Subcutaneous abdominal adipose tissue (tissue), 5 donors: Measurements from ENCODE around the gene THRAP3.
A peak's percentile ranks its signal among the peaks of the same experiment; 100 is the strongest.
"Not testable (repeated sequence)": the region's sequence is repeated elsewhere in the genome, so short reads cannot be mapped to it uniquely, and the experiment has no call there.

Experiments used
- H3K27ac ChIP-seq: one replicate; pipeline ENCODE4 v1.7.0; 2013; ENCODE audit warnings: low read depth, mild to moderate bottlenecking, inconsistent platforms, low read length, moderate library complexity
- H3K27me3 ChIP-seq, 5 donors: one replicate each; pipeline ENCODE4 v1.7.0; 2013; ENCODE audit warnings: low read length in 5 of 5, inconsistent platforms in 1 of 5; ENCODE audit not compliant: control insufficient read depth in 5 of 5, insufficient read depth in 4 of 5
- H3K36me3 ChIP-seq, 5 donors: one replicate each; pipeline ENCODE4 v1.7.0; 2013; ENCODE audit warnings: low read length in 5 of 5; ENCODE audit not compliant: control insufficient read depth in 5 of 5, insufficient read depth in 5 of 5
- H3K4me1 ChIP-seq, 5 donors: one replicate each; pipeline ENCODE4 v1.7.0; 2013; ENCODE audit warnings: low read length in 5 of 5, mild to moderate bottlenecking in 3 of 5, moderate library complexity in 1 of 5; ENCODE audit not compliant: control insufficient read depth in 5 of 5, insufficient read depth in 5 of 5
- H3K4me3 ChIP-seq, 5 donors: one replicate each; pipeline ENCODE4 v1.7.0; 2013; ENCODE audit warnings: low read length in 5 of 5, low read depth in 1 of 5
- H3K9ac ChIP-seq, 5 donors: one replicate each; pipeline ENCODE4 v1.7.0; 2013; ENCODE audit warnings: low read length in 5 of 5, mild to moderate bottlenecking in 4 of 5, moderate library complexity in 3 of 5
- H3K9me3 ChIP-seq, 5 donors: one replicate each; pipeline ENCODE4 v1.7.0; 2013; ENCODE audit warnings: low read length in 5 of 5; ENCODE audit not compliant: control insufficient read depth in 5 of 5
- donor health status: healthy.
- donor health status: healthy.
- donor health status: healthy.
- donor health status: healthy.
- donor health status: healthy.

The THRAP3 gene

DNA sequence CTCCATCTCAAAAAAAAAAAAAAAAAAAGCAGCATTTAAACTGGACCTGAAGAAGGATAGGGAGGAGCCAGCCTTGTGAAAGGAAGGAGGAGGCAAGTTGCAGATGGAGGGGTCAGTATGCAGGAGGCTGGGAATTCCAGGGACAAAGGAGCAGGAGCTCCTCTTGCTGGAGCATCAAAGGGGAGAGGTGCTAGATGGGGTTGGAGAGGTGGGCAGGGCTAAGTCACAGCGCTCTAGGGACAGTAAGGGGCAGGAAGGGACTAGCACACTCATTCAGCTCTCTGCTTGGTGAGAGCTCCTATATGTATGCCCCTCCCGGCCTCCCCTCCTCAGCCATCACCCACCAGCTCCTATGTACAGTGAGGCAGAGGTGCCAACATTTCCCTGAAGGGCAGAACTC, 41.5 kb upstream of the THRAP3 start:
- Histone ChIP-seq H3K36me3 (peaks cover 0 to 41% (median 38%) of the 10 kb centered on the region in 5 donors), H3K4me1 (peaks cover 2 to 19% (median 16%) of the 10 kb centered on the region in 5 donors)

DNA sequence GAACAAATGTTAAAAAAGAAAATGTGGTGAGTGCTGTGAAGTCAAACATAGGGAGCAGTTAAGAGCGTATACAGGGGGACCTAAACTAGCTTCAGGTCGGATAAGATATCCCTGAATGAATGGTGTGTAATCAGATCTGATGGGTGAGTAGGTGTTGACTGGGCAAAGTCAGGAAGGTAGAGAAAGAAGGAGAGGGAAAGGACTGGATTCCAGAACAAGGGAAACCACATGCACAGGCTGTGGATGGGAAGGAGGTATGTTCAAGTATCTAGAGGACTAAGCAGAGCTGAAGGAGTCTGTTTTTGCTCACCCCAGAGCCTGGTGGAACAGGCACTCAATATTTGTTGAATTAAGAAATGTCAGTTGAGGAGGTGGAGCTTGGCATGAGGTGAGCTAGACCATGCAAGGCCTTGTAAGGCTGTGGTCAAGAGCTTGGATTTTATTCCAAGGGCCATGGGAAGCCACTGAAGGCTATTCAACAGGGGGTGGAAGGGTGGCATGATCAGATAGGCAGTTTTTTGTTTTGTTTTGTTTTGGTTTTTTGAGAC, 40.9 kb upstream of the THRAP3 start:
- peak overlapping the region in 1 of 5 donors; percentile 28 for H3K9ac ChIP-seq
- no peak overlapping the region for H3K4me3 ChIP-seq
- peaks cover 0 to 35% (median 32%) of the 10 kb centered on the region in 5 donors for H3K36me3 ChIP-seq
- no peak overlapping the region for H3K27ac ChIP-seq
- peaks cover 7 to 23% (median 20%) of the 10 kb centered on the region in 5 donors for H3K4me1 ChIP-seq
- no peaks in the 10 kb centered on the region for H3K9me3 ChIP-seq
- H3K27me3 ChIP-seq, result no peaks in the 10 kb centered on the region

More for the DNA sequence above, 41.5 kb upstream of the THRAP3 start:
- H3K27me3 ChIP-seq, result no peaks in the 10 kb centered on the region
- peak overlapping the region in 2 of 5 donors; percentile 28 to 35 for H3K9ac ChIP-seq
- no peak overlapping the region for H3K27ac ChIP-seq
- H3K4me3 ChIP-seq, result no peak overlapping the region
- H3K9me3 ChIP-seq, result no peaks in the 10 kb centered on the region

DNA sequence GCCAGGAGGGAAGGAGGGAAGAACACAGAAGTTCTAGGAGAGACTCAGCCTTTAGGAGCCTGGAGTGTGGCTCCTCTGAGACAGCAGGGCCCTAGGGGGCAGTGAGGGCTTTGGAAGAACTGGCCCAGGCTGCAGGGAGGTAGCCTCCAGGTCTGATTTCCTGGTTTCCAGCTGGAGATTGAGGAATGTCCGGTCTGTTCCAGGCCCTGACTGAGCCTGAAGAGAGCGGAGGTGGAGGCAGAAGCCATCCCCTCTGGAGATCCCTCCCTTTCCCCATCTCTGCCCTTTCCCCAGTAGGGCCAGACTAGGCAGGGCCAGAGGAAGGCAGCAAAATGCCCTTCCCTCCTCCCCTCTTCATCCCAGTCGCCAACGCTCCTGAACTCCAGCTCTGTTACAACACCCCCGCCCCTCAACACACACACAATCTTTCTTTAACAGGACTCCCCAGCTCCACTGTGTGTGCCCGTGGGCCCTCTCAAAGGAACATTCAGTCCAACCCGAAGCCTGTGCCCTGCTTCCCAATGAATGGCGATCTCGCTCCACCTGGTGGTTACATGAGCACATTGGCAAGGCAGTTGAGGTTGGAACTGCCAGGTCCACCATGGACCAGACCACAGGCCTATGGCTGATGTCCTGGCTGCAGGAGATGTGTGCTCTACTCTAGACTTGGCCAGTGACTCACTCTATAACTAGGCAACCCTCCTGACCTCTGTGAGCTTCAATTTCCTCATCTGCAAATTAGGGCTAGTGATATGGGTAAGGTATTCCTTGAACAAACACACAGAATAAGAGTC, 36.2 kb upstream of the THRAP3 start:
- H3K27ac ChIP-seq, result peak overlapping the region; percentile 89
- H3K9ac ChIP-seq, result peak overlapping the region in 4 of 5 donors; percentile 36 to 65 (median 51)
- H3K9me3 ChIP-seq, result no peaks in the 10 kb centered on the region
- no peaks in the 10 kb centered on the region for H3K36me3 ChIP-seq
- H3K4me3 ChIP-seq, result peak overlapping the region in 1 of 5 donors; percentile 3
- H3K4me1 ChIP-seq, result peaks cover 7 to 20% (median 18%) of the 10 kb centered on the region in 5 donors
- H3K27me3 ChIP-seq, result no peaks in the 10 kb centered on the region

DNA sequence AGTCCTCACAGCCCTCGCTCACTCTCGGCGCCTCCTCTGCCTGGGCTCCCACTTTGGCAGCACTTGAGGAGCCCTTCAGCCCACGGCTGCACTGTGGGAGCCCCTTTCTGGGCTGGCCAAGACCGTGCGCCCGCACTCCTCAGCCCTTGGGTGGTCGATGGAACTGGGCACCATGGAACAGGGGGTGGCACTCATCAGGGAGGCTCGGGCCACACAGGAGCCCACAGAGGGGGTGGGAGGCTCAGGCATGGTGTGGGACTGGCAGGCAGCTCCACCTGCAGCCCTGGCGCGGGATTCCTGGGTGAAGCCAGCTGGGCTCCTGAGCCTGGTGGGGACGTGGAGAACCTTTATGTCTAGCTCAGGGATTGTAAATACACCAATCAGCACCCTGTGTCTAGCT, 27.4 kb upstream of the THRAP3 start:
- H3K4me1 ChIP-seq, result peaks cover 0 to 14% (median 9%) of the 10 kb centered on the region in 5 donors
- H3K9ac ChIP-seq, H3K36me3 ChIP-seq, H3K4me3 ChIP-seq, H3K9me3 ChIP-seq, H3K27ac ChIP-seq, H3K27me3 ChIP-seq: not testable (repeated sequence)

DNA sequence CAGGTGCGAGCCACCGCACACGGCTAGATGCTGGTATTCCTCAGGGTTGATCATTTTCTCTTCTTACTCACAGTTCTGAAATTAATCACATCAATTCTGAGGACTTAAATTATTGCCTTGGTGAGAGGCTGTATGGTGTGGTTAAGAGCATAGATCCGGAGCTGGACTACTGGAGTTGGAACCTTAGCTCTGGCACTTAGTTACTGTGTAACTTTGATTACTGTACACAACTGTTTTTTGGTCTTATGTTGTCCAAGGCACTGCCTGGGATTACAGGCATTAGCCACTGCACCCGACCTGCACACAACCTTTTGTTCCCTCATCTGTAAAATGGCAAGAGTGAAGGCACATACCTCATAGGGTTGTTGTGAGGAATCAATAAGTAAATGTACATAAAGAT, 25.6 kb upstream of the THRAP3 start:
- Histone ChIP-seq H3K9ac (no peak overlapping the region), H3K9me3 (no peaks in the 10 kb centered on the region), H3K36me3 (no peaks in the 10 kb centered on the region), H3K4me1 (peaks cover 1 to 15% (median 12%) of the 10 kb centered on the region in 5 donors), H3K27me3 (no peaks in the 10 kb centered on the region), H3K27ac (no peak overlapping the region), H3K4me3 (no peak overlapping the region)

DNA sequence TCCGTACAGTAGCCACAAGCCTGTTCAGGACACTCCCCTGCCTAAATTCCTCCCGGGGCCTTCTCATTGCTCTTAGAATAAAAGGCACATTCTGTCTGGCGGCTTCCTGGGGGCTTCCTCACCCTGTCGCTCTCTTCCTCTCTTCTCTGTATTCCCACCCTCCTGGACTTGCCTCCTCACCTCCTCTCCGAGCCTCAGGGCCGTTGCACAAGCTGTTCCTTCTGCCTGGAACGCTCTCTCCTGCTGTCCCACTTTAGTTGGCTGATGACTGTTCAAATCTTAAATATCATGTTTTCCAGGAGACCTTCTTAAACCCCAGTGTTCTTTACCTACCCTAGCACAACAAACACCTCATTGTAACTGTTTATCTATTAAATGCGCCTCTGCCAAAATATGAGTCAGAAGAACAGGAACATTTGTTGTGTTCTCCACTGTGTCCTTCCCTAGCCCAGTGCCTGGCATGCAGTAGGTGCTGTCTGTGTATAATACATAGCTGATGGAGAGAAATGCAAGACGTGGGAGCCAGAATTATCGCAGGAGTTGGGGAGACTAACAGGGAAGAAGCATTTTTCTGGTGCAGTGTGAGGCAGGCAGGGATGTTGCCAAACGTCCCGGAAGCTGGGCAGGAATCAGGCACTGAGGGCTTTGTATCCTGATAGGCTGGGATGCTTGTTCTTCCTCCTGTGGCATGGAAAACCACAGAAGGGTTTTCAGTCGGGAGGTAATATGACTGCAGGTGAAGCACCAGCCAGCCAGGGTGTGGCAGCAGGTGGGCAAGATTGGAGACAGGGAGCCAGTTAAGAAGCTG, 24.1 kb upstream of the THRAP3 start:
- Histone ChIP-seq H3K4me3 (no peak overlapping the region), H3K27me3 (no peaks in the 10 kb centered on the region), H3K9ac (peak overlapping the region in 1 of 5 donors; percentile 20), H3K36me3 (no peaks in the 10 kb centered on the region), H3K9me3 (no peaks in the 10 kb centered on the region), H3K27ac (peak overlapping the region; percentile 44), H3K4me1 (peaks cover 1 to 25% (median 21%) of the 10 kb centered on the region in 5 donors)

DNA sequence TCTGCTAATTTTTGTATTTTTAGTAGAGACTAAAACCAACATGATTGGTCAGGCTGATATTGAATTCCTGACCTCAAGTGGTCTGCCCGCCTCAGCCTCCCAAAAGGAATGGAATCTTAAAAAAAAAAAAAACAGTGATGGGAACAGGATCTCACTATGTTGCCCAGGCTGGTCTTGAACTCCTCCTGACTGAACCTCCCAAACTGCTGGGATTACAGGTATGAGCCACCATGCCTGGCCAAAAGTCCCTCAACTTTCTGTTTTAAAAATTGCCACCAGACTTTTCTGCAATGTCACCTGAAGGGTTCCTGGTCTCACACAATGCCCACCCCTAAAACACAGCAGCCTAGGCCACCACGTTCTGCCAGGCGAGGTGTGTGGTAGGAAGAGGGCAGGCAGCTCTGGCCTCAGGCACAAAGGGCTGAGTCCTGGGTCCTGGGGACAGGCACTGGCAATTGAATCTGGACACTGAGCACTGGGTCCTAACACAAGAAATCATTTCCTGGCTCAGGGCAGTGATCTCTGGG, 21.2 kb upstream of the THRAP3 start:
- Histone ChIP-seq H3K27me3 (no peaks in the 10 kb centered on the region), H3K4me3 (no peak overlapping the region), H3K9me3 (no peaks in the 10 kb centered on the region), H3K36me3 (no peaks in the 10 kb centered on the region), H3K27ac (peak overlapping the region; percentile 88), H3K4me1 (peaks cover 1 to 43% (median 32%) of the 10 kb centered on the region in 5 donors), H3K9ac (peak overlapping the region in 3 of 5 donors; percentile 5 to 63 (median 58))

DNA sequence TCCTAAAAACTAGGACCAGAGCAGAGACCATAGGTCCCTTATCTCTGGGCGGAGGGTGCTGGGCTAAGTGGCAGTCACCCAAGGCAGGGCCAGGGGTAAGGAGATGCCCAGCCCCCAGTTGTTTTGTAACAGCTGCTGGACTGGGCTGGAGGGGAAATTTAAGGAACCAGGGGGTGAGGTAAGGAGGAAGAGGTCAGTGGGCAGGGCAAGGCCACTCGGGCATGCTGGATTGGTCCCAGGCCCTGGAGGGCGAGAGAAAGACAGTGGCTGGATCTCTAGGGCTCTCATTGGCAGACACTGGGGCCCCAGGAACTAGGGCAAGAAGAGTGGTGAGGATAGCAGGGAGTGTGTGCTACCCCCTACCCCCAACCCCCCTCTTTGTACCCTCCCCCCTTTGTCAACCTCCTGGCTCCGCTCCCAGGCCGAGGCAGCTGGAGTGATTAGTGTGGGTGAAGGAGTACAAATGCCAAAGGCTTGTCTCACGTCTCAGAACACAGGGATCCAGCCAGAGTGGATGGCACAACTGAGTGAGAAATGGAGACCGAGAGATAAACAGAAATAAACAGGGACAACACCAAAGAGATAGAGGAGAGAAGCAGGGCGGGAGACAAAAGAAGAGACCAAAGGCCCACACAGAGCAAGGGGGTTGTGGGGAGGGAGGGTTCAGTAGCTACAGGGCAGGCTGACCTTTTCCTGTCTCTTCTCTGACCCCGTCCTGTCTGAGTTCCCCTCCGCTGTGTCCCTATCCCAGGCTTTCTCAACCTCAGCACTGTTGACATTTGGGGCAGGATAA, 20.5 kb upstream of the THRAP3 start:
- Histone ChIP-seq H3K9me3 (no peaks in the 10 kb centered on the region), H3K9ac (peak overlapping the region in 4 of 5 donors; percentile 12 to 73 (median 38)), H3K27me3 (no peaks in the 10 kb centered on the region), H3K36me3 (no peaks in the 10 kb centered on the region), H3K4me1 (peaks cover 1 to 49% (median 35%) of the 10 kb centered on the region in 5 donors), H3K4me3 (no peak overlapping the region), H3K27ac (peak overlapping the region; percentile 88)

DNA sequence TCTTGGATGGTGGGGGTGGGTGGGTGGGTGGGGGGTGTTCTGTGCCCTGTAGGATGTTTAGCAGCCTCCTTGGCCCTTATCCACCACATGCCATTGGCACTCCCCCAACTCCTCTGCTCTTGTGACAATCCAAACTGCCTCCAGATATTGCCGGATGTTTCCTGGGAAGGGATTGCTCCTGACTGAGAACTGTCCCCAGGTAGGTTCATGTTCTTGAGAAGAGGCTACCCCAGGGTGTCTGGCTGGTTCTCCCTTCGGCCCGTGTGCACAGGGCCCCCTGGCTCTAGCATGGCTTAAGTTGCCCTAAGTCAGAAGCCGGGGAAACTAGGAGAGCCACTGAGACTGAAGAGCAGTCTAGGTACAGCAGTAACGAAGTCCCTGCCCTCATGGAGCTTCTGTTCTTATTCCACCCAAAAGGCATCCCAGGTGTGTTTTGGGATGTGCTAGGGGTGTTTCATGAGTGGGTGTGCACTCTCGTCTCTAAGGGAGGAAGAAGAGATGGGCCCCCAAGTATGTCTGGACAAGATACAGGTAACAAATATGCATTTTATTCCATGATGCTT, 19.8 kb upstream of the THRAP3 start:
- H3K36me3 ChIP-seq, result no peaks in the 10 kb centered on the region
- no peaks in the 10 kb centered on the region for H3K9me3 ChIP-seq
- H3K27ac ChIP-seq, result peak overlapping the region; percentile 88
- no peaks in the 10 kb centered on the region for H3K27me3 ChIP-seq
- H3K9ac ChIP-seq, result peak overlapping the region in 1 of 5 donors; percentile 73
- H3K4me1 ChIP-seq, result peaks cover 1 to 55% (median 35%) of the 10 kb centered on the region in 5 donors
- H3K4me3 ChIP-seq, result peak overlapping the region in 1 of 5 donors; percentile 22
